SK-N-SH (cell line): ENCODE data around the gene CCR4.

Experiments used
- EP300 ChIP-seq, 2 experiments: IDR thresholded peaks; 2 replicates each; pipeline versions ENCODE4 v1.4.0 to v1.6.1; 2012; ENCODE audit warnings: borderline replicate concordance in 1 of 2, low read depth in 1 of 2, low read length in 1 of 2
- FOSL2 ChIP-seq: IDR thresholded peaks from 2 replicates; pipeline ENCODE4 v1.4.0; 2012; ENCODE audit warnings: low read depth, mild to moderate bottlenecking, moderate library complexity, borderline replicate concordance
- FOXM1 ChIP-seq: IDR thresholded peaks from 2 replicates; pipeline ENCODE4 v1.4.0; 2012; ENCODE audit warnings: low read depth, mild to moderate bottlenecking
- GABPA ChIP-seq: IDR thresholded peaks from 2 replicates; pipeline ENCODE4 v1.4.0; 2012; ENCODE audit warnings: low read depth, mild to moderate bottlenecking
- POLR2AphosphoS5 ChIP-seq: IDR thresholded peaks from 2 replicates; pipeline ENCODE4 v1.6.1; 2012; ENCODE audit warnings: low read depth, low read length
- TF ChIP-seq, protein P1 (sequence below): IDR thresholded peaks from 2 replicates; pipeline ENCODE4 v1.6.1; 2012; ENCODE audit warnings: mild to moderate bottlenecking, low read depth, low read length, moderate library complexity
- TF ChIP-seq, protein P2 (sequence below): fragments of 200-600 bp; sonication (generic); IDR thresholded peaks from 2 replicates; pipeline ENCODE4 v1.6.1; 2017; ENCODE audit warnings: antibody characterized with exemption, mild to moderate bottlenecking, moderate library complexity
- TF ChIP-seq, protein P3 (sequence below): IDR thresholded peaks from 2 replicates; pipeline ENCODE4; 2012

DNA sequence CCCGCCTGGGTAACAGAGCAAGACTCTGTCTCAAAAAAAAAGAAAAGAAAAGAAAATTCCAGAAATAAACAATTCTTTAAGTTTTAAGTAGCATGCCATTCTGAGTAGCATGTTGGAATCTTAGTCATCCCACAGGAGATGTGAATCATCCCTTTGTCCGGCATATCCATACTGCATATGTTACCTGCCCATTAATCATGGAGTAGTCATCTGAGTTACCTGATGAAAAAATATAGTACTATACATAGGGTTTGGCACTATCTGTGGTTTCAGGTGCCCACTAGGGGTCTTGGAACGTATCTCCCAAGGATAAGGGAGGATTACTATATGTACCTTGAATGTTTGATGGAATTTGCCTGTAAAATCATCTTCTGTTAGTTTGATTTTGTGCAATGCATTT is 6.3 kb upstream of the CCR4 start:
- TF ChIP-seq, protein P1, sequence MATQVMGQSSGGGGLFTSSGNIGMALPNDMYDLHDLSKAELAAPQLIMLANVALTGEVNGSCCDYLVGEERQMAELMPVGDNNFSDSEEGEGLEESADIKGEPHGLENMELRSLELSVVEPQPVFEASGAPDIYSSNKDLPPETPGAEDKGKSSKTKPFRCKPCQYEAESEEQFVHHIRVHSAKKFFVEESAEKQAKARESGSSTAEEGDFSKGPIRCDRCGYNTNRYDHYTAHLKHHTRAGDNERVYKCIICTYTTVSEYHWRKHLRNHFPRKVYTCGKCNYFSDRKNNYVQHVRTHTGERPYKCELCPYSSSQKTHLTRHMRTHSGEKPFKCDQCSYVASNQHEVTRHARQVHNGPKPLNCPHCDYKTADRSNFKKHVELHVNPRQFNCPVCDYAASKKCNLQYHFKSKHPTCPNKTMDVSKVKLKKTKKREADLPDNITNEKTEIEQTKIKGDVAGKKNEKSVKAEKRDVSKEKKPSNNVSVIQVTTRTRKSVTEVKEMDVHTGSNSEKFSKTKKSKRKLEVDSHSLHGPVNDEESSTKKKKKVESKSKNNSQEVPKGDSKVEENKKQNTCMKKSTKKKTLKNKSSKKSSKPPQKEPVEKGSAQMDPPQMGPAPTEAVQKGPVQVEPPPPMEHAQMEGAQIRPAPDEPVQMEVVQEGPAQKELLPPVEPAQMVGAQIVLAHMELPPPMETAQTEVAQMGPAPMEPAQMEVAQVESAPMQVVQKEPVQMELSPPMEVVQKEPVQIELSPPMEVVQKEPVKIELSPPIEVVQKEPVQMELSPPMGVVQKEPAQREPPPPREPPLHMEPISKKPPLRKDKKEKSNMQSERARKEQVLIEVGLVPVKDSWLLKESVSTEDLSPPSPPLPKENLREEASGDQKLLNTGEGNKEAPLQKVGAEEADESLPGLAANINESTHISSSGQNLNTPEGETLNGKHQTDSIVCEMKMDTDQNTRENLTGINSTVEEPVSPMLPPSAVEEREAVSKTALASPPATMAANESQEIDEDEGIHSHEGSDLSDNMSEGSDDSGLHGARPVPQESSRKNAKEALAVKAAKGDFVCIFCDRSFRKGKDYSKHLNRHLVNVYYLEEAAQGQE: no peak
- TF ChIP-seq EP300 (IDR thresholded peaks at IDR 0.05; ENCODE audit: borderline replicate concordance in 1 of 2, low read depth in 1 of 2, low read length in 1 of 2) (no peak), GABPA (no peak), POLR2AphosphoS5 (no peak), FOSL2 (peak; percentile 59; the same call in 1 of the 2 replicates), FOXM1 (no peak)
- TF ChIP-seq, protein P2, sequence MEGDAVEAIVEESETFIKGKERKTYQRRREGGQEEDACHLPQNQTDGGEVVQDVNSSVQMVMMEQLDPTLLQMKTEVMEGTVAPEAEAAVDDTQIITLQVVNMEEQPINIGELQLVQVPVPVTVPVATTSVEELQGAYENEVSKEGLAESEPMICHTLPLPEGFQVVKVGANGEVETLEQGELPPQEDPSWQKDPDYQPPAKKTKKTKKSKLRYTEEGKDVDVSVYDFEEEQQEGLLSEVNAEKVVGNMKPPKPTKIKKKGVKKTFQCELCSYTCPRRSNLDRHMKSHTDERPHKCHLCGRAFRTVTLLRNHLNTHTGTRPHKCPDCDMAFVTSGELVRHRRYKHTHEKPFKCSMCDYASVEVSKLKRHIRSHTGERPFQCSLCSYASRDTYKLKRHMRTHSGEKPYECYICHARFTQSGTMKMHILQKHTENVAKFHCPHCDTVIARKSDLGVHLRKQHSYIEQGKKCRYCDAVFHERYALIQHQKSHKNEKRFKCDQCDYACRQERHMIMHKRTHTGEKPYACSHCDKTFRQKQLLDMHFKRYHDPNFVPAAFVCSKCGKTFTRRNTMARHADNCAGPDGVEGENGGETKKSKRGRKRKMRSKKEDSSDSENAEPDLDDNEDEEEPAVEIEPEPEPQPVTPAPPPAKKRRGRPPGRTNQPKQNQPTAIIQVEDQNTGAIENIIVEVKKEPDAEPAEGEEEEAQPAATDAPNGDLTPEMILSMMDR: no peak
- TF ChIP-seq, protein P3, sequence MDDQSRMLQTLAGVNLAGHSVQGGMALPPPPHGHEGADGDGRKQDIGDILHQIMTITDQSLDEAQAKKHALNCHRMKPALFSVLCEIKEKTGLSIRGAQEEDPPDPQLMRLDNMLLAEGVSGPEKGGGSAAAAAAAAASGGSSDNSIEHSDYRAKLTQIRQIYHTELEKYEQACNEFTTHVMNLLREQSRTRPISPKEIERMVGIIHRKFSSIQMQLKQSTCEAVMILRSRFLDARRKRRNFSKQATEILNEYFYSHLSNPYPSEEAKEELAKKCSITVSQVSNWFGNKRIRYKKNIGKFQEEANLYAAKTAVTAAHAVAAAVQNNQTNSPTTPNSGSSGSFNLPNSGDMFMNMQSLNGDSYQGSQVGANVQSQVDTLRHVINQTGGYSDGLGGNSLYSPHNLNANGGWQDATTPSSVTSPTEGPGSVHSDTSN: peak; percentile 49; the same call in 1 of the 2 replicates
